A549 (cell line): ENCODE results near the gene FZD1. TPM values are rescaled to one million over a fixed set of nuclear protein-coding genes. Genes with fewer than 3 reads are reported as not detected.

Experiments used
- ATAC-seq, 2 experiments: fragments of 200-7000 bp in 1 of 2; fragments of >200 bp in 1 of 2; cut with Nextera tagmentation in 1 of 2; cut with Tn5 transposase in 1 of 2; 3 replicates each; pipeline versions ENCODE4 v1.8.0 to v1.9.1; 2018 to 2020; ENCODE audit warnings: mild to moderate bottlenecking in 1 of 2, moderate library complexity in 1 of 2
- CTCF ChIA-PET: fragments of 300-600 bp; sonication (Branson Sonifier 250); formaldehyde crosslinking; extraction: SDS; loops from one replicate; lab custom pipeline; 2021; ENCODE audit warnings: antibody characterized with exemption, inconsistent platforms; lab: Yijun Ruan, JAX
- POLR2A ChIA-PET: fragments of 350-600 bp; formaldehyde crosslinking; extraction: SDS; loops from one replicate; lab custom pipeline; 2021; ENCODE audit warnings: antibody characterized with exemption, inconsistent platforms; lab: Yijun Ruan, JAX
- DNase-seq, 2 experiments: peaks; one replicate each; pipeline versions ENCODE4 v3.0.0 to v3.0.0-alpha.2; 2011 to 2016; ENCODE audit warnings: low read depth in 1 of 2, low spot score in 1 of 2
- FAIRE-seq: peaks from 2 replicates; lab custom pipeline; 2011; peaks lifted over from hg19 to GRCh38; lab: Jason Lieb, UNC
- H3K27ac ChIP-seq, 2 experiments: fragments of >200 bp; sonication (Bioruptor Twin); formaldehyde crosslinking; 3 replicates each; pipeline ENCODE4 v1.5.1; 2016 to 2017
- H3K4me1 ChIP-seq: fragments of >200 bp; sonication (Bioruptor Twin); formaldehyde crosslinking; 3 replicates; pipeline ENCODE4 v1.6.1; 2016
- H3K4me2 ChIP-seq: fragments of >200 bp; sonication (Bioruptor Twin); formaldehyde crosslinking; 3 replicates; pipeline ENCODE4 v1.6.1; 2016
- H3K4me3 ChIP-seq: fragments of >200 bp; sonication (Bioruptor Twin); formaldehyde crosslinking; 3 replicates; pipeline ENCODE4 v1.5.1; 2016
- H3K9me3 ChIP-seq: fragments of >200 bp; sonication (Bioruptor Twin); formaldehyde crosslinking; 3 replicates; pipeline ENCODE4 v1.6.1; 2016
- BHLHE40 ChIP-seq: IDR thresholded peaks from 2 replicates; pipeline ENCODE4 v1.6.1; 2012; ENCODE audit warnings: low read depth, low read length, inconsistent platforms
- CTCF ChIP-seq: fragments of >200 bp; sonication (Bioruptor Twin); formaldehyde crosslinking; IDR thresholded peaks from 3 replicates; pipeline ENCODE4 v1.5.1; 2016
- ESRRA ChIP-seq: fragments of 150-350 bp; IDR thresholded peaks from 2 replicates; pipeline ENCODE4 v1.6.1; 2014; ENCODE audit warnings: mild to moderate bottlenecking, low read length, borderline replicate concordance
- FOSB ChIP-seq: fragments of 250-450 bp; sonication (Bioruptor Pico); IDR thresholded peaks from 2 replicates; pipeline ENCODE4 v1.5.0; 2020; ENCODE audit warnings: mild to moderate bottlenecking, moderate library complexity
- FOXS1 ChIP-seq: fragments of 250-450 bp; sonication (Bioruptor Pico); IDR thresholded peaks from 2 replicates; pipeline ENCODE4 v1.5.0; 2020; ENCODE audit warnings: mild to moderate bottlenecking, moderate library complexity
- GATA3 ChIP-seq: IDR thresholded peaks from 2 replicates; pipeline ENCODE4 v1.6.1; 2012; ENCODE audit warnings: borderline replicate concordance
- HDAC2 ChIP-seq: fragments of 200-600 bp; sonication (generic); IDR thresholded peaks from 2 replicates; pipeline ENCODE4 v1.6.1; 2016
- HES2 ChIP-seq: fragments of >200 bp; sonication (Bioruptor Twin); formaldehyde crosslinking; IDR thresholded peaks from 2 replicates; pipeline ENCODE4 v1.6.1; 2016
- HEYL ChIP-seq: fragments of 250-450 bp; sonication (Bioruptor Pico); IDR thresholded peaks from 2 replicates; pipeline ENCODE4 v1.8.0; 2021; ENCODE audit warnings: mild to moderate bottlenecking, moderate library complexity
- HOXB13 ChIP-seq: fragments of 250-450 bp; sonication (Bioruptor Pico); IDR thresholded peaks from 2 replicates; pipeline ENCODE4 v1.5.0; 2020; ENCODE audit warnings: low read depth, mild to moderate bottlenecking, moderate library complexity
- JUN ChIP-seq, 2 experiments: fragments of >200 bp; sonication (Bioruptor Twin); formaldehyde crosslinking; IDR thresholded peaks; 2 replicates in 1 of 2; 3 replicates in 1 of 2; pipeline ENCODE4 v1.6.1; 2016 to 2017
- MAZ ChIP-seq: fragments of 150-350 bp; IDR thresholded peaks from 2 replicates; pipeline ENCODE4 v1.6.1; 2014; ENCODE audit warnings: antibody characterized with exemption, low read depth, low read length, borderline replicate concordance
- RNF2 ChIP-seq: fragments of 200-600 bp; sonication (generic); IDR thresholded peaks from 2 replicates; pipeline ENCODE4 v1.6.1; 2016; ENCODE audit warnings: low read depth, mild to moderate bottlenecking, antibody characterized with exemption, moderate library complexity, borderline replicate concordance
- TP53 ChIP-seq: fragments of 250-450 bp; sonication (Bioruptor Pico); IDR thresholded peaks from 2 replicates; pipeline ENCODE4 v1.5.0; 2021; ENCODE audit warnings: mild to moderate bottlenecking, moderate library complexity
- ZFP36 ChIP-seq: fragments of 450-650 bp; IDR thresholded peaks from 2 replicates; pipeline ENCODE4 v1.6.1; 2014; ENCODE audit warnings: borderline replicate concordance; ENCODE audit not compliant: partially characterized antibody
- ZNF302 ChIP-seq: fragments of 250-450 bp; sonication (Bioruptor Pico); IDR thresholded peaks from 2 replicates; pipeline ENCODE4 v1.9.0; 2021; ENCODE audit warnings: inconsistent platforms, mild to moderate bottlenecking, moderate library complexity
- WGBS: methylation state at CpG from one replicate; pipeline ENCODE4 v1.1.6; 2017; ENCODE audit errors: missing lambda C conversion rate; 5-methylcytosine and 5-hydroxymethylcytosine counted together
- polyA plus RNA-seq, 4 experiments: library from polyadenylated mRNA; depleted of rRNA in 3 of 4; stranded (reverse); fragments of >200 nt; fragmentation: RNase III in 1 of 4; extraction: RNeasy Plus Mini Kit Qiagen cat#74134 plus additional on column Dnase treatment in 1 of 4; gene quantifications; 2 replicates in 3 of 4; 3 replicates in 1 of 4; pipeline ENCODE4 v1.2.3, GENCODE V29; 2011 to 2017
- TF ChIP-seq, protein P1 (sequence below): fragments of 250-450 bp; sonication (Bioruptor Pico); IDR thresholded peaks from 2 replicates; pipeline ENCODE4 v1.5.0; 2020; ENCODE audit warnings: low read depth, mild to moderate bottlenecking, moderate library complexity
- TF ChIP-seq, protein P2 (sequence below): fragments of 450-650 bp; IDR thresholded peaks from 2 replicates; pipeline ENCODE4 v1.6.1; 2014; ENCODE audit warnings: antibody characterized with exemption
- TF ChIP-seq, protein P3 (sequence below): fragments of >200 bp; sonication (Bioruptor Twin); formaldehyde crosslinking; IDR thresholded peaks from 3 replicates; pipeline ENCODE4 v1.6.1; 2016
- TF ChIP-seq, protein P4 (sequence below): fragments of 200-600 bp; sonication (generic); IDR thresholded peaks from 2 replicates; pipeline ENCODE4 v1.6.1; 2016; ENCODE audit warnings: antibody characterized with exemption, mild to moderate bottlenecking, moderate library complexity

Gene FZD1
- polyA plus RNA-seq, 2 of the 4 experiments (the other 2 are of a cell fraction): 1.4 TPM

GRCh38 chr7:91251877-91252276 lies 12.4 kb upstream of the FZD1 start:
- TF ChIP-seq MAZ: no peak
- no peak for TF ChIP-seq HEYL (CRISPR knock-in tag)
- no peak for TF ChIP-seq TP53 (CRISPR knock-in tag)
- TF ChIP-seq, protein P1, sequence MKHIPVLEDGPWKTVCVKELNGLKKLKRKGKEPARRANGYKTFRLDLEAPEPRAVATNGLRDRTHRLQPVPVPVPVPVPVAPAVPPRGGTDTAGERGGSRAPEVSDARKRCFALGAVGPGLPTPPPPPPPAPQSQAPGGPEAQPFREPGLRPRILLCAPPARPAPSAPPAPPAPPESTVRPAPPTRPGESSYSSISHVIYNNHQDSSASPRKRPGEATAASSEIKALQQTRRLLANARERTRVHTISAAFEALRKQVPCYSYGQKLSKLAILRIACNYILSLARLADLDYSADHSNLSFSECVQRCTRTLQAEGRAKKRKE (CRISPR knock-in tag): no peak
- no peak for TF ChIP-seq FOXS1 (CRISPR knock-in tag)
- TF ChIP-seq, protein P2, sequence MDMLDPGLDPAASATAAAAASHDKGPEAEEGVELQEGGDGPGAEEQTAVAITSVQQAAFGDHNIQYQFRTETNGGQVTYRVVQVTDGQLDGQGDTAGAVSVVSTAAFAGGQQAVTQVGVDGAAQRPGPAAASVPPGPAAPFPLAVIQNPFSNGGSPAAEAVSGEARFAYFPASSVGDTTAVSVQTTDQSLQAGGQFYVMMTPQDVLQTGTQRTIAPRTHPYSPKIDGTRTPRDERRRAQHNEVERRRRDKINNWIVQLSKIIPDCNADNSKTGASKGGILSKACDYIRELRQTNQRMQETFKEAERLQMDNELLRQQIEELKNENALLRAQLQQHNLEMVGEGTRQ: no peak
- TF ChIP-seq FOSB (CRISPR knock-in tag): no peak
- no peak for TF ChIP-seq HDAC2
- TF ChIP-seq BHLHE40: no peak
- no peak for TF ChIP-seq ZNF302 (CRISPR knock-in tag)
- TF ChIP-seq, protein P3, sequence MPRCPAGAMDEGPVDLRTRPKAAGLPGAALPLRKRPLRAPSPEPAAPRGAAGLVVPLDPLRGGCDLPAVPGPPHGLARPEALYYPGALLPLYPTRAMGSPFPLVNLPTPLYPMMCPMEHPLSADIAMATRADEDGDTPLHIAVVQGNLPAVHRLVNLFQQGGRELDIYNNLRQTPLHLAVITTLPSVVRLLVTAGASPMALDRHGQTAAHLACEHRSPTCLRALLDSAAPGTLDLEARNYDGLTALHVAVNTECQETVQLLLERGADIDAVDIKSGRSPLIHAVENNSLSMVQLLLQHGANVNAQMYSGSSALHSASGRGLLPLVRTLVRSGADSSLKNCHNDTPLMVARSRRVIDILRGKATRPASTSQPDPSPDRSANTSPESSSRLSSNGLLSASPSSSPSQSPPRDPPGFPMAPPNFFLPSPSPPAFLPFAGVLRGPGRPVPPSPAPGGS: no peak
- TF ChIP-seq, protein P4, sequence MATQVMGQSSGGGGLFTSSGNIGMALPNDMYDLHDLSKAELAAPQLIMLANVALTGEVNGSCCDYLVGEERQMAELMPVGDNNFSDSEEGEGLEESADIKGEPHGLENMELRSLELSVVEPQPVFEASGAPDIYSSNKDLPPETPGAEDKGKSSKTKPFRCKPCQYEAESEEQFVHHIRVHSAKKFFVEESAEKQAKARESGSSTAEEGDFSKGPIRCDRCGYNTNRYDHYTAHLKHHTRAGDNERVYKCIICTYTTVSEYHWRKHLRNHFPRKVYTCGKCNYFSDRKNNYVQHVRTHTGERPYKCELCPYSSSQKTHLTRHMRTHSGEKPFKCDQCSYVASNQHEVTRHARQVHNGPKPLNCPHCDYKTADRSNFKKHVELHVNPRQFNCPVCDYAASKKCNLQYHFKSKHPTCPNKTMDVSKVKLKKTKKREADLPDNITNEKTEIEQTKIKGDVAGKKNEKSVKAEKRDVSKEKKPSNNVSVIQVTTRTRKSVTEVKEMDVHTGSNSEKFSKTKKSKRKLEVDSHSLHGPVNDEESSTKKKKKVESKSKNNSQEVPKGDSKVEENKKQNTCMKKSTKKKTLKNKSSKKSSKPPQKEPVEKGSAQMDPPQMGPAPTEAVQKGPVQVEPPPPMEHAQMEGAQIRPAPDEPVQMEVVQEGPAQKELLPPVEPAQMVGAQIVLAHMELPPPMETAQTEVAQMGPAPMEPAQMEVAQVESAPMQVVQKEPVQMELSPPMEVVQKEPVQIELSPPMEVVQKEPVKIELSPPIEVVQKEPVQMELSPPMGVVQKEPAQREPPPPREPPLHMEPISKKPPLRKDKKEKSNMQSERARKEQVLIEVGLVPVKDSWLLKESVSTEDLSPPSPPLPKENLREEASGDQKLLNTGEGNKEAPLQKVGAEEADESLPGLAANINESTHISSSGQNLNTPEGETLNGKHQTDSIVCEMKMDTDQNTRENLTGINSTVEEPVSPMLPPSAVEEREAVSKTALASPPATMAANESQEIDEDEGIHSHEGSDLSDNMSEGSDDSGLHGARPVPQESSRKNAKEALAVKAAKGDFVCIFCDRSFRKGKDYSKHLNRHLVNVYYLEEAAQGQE: no peak
- no peak for TF ChIP-seq JUN (IDR thresholded peaks at IDR 0.05)
- no peak for TF ChIP-seq GATA3
- no peak for TF ChIP-seq HES2
- TF ChIP-seq HOXB13: no peak
- TF ChIP-seq ZFP36: no peak
- TF ChIP-seq ESRRA: no peak
- TF ChIP-seq RNF2: no peak
- TF ChIP-seq CTCF: no peak
- TF ChIP-seq, all 56 proteins: peak for 0
- DNase-seq (no peak), FAIRE-seq (no peak), ATAC-seq (no peak)
- Histone ChIP-seq H3K4me1 (peaks cover 6% of the 10 kb centered on the region; the same call in 1 of the 3 replicates), H3K9me3 (0 out of 3 replicates have a peak, but pooled peaks cover 4% of the 10 kb centered on the region), H3K4me2 (no peak overlapping the region), H3K27ac (no peak overlapping the region), H3K4me3 (no peak overlapping the region)
- ChIA-PET POLR2A (no interaction called here), CTCF (no interaction called here)
- 69% methylated on average over 3 of the region's 3 CpGs for WGBS
